Activated CD4-positive, CD25-positive, alpha-beta regulatory T cell treated with anti-CD3 and anti-CD28 coated beads, Interleukin-2, amount 50 U/mL, for 24 hours (primary cell): ENCODE results near the gene STT3B.

ENCODE experiments used
- ATAC-seq, 2 donors: fragments of 150-1000 bp; cut with Tn5 transposase; one replicate each; pipeline ENCODE4 v1.10.0; 2021; ENCODE audit warnings: mild to moderate bottlenecking in 1 of 2, moderate library complexity in 1 of 2

The STT3B gene

DNA sequence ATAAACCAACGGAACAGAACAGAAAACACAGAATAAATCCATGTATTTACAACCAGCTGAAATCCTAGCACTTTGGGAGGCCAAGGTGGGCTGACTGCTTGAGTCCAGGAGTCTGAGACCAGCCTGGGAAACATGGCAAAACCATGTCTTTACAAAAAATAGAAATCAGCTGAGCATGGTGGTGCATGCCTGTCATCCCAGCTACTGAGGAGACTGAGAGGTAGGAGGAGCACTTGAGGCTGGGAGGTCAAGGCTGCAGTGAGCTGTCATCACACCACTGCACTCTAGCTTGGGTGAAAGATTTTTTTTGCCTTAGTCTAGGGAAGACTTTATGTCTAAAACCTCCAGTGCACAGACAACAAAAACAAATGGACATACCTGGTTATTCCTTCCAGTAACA lies 120.7 kb downstream of the STT3B start:
- ATAC-seq: no peak

DNA sequence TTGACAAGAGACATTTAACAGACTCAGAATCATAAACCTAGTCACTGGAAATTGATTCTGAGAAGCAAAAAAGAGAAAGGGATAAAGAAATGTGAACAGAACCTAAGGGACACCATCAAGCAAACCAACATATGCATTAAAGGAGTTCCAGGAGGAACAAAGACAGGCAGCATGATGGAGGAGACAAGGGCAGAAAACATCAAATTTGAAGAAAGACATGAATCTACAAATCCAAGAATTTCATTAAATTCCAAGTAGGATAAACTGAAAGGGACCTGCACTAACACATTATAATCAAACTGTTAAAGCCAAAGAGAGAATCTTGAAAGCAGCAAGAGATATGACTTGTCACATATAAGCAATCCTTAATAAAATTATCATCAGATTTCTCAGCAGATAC lies 122.3 kb downstream of the STT3B start:
- ATAC-seq: no peak

DNA sequence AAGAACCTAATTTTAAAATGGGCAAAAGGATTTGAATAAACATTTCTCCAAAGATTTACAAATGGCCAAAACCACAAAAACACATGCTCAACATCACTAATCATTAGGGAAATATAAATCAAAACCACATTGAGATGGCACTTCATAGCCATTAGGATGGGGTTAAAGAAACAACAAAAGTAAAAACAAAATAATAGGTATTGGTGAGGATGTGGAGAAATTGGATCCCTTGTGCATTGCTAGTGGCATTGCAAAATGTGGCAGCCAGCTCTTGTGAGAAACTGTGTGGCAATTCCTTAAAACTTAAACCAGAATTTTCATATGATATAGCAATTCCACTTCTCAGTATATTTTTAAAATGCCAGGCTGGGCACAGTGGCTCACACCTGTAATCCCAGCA lies 126.5 kb downstream of the STT3B start:
- ATAC-seq: no peak

DNA sequence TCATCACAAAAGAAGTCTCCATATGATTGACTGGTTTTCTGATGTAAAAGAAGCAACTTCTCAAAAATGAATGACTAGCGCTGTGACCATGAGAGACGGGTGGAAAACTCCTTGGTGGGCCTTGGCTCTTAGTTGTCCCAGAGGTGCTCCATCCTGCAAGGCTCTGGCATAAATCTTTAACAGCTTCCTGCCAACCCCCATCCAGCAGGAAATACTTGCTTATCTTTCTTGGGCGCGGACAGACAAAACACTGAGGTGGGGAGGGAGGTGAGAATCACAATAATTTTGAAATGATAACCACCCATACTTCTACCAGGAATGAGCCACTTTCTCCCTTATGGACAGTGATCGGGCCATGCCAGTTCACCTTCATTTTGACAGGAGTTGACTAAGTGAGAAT lies 128.6 kb downstream of the STT3B start:
- ATAC-seq: no peak

DNA sequence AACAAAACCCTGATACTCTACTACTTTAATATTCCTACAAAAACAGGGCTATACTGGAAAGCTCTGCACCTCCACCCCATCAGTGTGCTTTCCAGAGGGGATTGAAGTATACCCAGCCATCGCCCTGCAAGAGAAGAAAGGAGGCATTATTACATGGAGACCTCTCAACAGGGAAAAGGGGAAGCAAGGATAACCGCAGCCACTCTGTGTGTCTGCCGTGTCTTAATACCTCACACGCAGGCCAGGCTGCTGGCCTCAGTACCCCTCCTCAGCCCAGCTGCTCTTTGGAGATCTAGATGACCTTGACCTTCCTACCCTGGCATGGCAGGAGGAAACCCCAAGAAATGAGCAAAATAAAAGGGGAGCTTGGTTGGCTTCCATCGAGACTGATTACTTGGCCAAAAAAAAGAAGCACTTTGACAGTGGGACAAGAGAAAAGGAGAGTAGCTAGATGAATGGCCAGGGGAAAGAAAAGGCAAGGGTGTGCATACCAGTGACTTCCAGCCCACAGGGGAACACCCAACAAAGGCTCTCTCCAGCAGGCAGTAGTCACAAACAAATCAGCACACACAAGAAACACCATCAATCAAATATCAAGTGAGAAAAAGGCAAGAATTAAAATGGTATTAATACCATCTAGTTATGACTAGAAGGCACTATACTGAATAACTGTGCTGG lies 129.4 kb downstream of the STT3B start:
- no peak for ATAC-seq

DNA sequence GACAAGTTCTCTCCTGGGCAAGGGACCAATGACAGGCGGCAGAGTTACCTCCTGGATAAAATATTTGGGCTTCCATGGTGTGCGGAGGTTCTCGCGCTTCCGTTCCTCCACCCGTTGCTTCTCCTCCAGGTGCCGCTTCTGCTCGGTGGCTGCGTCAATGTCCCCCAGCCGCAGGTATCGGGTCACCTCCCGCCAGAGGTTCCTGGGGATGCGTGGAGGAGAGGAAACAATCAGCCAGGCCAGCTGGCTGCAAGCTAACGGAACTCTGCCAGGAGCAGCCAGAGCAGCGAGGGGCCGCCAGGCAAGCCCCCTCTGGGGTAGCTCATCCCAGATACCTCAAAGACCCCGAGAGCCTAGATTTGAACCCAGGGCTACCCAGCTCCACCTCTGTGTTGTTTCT lies 131.3 kb downstream of the STT3B start:
- no peak for ATAC-seq

DNA sequence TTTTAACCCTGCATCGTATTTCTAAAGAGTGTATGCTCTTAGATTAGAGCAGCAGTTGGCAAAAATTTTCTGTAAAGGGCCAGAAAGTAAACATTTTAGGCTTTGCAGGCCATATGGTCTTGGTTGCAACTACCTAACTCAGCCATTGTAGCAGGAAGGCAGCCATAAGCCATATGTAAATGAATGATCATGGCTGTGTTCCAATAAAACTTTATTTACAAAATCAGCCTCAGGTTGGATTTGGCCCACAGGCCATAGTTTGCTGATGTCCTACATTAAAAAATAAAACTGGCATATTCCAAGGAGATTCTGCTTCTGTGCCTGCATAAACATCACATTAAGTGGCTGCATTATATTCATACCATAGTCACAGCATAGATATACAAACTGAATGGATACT lies 134.9 kb downstream of the STT3B start:
- ATAC-seq: no peak

DNA sequence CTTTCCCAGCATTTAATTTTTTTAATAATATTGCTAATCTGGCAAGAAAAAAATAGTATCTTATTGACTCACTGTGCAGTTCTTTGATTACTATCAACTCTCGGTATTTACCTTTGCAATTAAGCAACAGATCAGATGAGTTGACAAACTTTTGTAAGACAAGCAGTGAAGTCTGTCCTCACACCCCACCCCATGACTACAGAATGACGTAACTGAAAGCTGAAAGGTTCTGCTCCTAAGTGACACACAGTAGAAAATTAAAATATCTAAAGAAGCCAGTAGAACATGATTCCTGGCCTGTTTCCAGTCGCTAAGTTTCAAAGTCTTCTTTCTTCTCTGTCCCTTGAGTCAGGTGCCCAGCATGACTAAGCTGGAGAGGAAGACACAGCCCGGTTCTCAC lies 135.5 kb downstream of the STT3B start:
- no peak for ATAC-seq

DNA sequence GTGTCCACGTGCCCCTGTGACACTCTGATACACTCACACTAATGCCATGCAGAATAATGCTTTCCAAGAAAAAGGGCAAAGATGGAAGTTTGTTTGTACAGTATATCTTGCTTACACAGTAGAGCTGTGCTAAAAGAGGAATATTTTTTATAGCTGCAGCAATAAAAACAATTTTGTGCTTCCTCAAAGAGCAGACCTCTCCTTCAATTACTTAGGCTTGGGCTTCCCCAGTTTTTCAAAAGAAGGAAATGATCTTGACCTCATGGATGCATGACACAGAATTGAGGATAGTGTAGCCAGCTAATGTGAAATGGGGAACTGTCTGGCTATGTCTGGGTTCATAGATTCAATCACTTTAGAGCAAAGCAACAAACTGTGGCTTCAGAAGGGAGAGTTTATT lies 137.4 kb downstream of the STT3B start:
- ATAC-seq: no peak

DNA sequence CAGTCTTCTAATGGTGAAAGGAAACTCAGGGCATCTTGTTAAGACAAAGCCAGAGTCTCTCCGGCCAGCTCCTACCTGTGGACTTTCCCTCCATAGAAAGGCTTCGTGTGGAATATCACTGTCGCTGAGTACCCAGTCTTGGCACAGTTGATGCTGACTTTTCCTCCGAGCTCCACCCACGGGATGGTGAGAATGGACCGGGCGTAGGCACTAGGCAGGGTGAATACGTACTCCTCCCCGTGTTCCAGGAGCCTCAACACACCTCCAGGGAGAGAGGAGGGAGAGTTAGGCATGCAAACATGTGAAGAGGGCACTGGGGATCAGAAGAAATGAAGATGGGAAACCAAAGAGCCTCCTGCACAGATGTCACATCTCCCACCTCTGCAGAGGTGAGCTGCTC lies 138.0 kb downstream of the STT3B start:
- no peak for ATAC-seq

DNA sequence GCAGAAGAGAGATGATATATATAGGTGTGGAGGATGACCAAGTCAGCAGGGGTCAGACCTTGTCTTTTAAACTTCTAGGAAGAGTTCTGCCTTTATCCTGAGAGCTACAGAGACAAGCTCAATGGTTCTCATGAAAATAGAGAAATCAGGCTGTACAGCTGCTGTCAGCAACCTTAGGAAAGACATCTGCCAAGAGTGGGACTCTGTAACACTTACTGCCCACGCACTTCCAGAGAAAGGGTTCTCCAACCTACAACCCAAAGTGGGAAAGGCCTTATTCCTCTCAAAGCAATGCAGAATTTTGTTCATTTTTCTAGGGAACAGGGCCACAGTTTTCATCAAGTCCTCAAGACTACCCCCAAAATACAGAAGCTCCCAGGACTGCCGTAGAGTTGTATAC lies 138.7 kb downstream of the STT3B start:
- ATAC-seq: no peak

DNA sequence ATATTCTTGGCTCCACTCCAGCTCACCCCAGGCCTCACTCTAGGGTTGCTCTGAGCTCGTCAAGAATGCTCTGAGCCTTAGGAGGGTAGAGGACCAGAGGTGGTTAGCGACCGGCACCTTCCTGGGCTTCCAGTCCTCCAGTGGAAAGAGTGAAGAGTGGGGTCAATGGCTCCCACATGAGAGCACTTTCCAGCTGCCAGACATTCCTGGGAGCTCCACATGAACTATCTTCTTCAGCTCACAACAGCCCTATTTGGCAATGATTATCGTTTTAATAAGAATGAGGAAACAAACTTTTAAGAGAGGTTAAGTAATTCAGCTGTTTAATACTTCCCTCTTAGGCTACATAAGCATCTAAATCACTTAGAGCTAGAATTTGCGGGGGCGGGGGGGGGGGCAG lies 139.3 kb downstream of the STT3B start:
- no peak for ATAC-seq

DNA sequence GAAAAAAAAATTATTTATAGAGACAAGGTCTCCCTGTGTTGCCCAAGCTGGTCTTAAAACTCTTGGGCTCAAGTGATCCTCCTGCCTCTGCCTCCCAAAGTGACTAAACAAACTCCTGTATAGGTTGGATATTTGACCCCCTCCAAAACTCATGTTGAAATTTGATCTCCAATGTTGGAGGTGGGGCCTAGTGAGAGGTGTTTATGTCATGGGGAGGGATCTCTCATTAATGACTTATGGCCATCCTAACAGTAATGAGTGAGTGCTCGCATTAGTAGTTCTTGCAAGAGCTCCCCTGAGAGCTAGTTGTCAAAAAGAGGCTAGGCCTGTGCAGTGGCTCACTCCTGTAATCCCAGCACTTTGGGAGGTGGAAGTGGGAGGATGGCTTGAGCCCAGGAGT lies 141.2 kb downstream of the STT3B start:
- no peak for ATAC-seq

DNA sequence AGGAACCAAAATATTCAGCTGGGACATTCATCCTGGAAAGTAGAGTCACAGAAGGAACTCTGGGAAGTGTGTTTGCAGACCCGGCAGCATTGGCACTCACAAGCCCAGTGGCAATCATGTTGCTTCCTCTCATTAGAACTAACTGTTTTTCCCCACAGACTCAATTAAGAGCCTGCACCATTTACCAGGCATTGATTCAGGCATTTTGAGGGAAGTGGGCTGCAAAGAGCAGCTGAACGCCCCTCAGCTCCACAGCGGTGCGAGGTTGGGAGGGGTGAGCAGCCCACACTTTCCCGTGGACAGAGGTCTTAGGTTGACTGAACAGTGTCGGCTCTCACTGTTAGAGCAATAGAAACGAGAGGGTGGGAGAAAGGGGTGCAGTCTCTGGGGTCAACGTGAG lies 143.8 kb downstream of the STT3B start:
- ATAC-seq: no peak

DNA sequence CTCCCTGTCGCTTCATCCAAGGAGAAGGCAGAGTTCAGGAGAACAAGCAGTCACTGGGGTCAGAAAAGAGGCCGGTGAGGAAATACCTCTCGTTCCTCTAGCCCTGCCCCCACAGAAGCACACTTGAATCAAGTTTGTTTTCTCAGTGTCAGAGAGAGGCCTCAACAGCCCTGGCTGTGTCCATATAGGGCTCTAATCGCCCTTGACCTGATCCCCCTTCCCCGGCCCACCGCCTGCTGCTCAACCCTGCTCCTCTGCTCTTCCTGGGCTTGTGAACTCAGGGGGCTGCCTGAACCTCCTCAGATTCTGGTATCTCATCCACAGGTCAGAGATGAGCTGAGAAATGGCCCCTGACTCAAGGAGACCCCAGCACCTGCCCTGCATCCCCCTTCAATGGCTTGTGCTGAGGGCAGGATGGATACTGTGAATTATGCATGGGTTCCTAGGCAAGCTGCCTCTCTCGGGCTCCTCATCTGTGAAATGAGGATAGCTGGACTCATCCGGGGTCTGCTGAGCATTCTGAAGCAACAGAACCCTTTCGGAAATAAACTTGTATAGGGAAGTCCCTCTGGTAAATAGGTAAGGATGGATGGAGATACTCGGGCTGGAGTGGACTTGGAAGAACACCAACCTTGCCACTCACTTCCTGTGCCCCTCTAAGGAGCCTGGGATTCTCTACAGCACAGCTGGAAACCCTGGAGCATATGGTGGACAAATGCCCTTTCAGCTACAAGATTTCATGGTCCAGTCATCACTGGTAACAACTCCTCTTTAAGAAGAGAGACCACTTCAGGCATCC lies 147.5 kb downstream of the STT3B start:
- no peak for ATAC-seq
